A549 (cell line): Measurements from ENCODE around the gene LHFPL2.

Source experiments
- CEBPB ChIP-seq, 2 experiments: fragments of >200 bp in 1 of 2; sonication (Bioruptor Twin) in 1 of 2; formaldehyde crosslinking in 1 of 2; IDR thresholded peaks; 2 replicates each; pipeline ENCODE4 v1.6.1; 2012 to 2016
- HDAC2 ChIP-seq: fragments of 200-600 bp; sonication (generic); IDR thresholded peaks from 2 replicates; pipeline ENCODE4 v1.6.1; 2016
- POLR2A ChIP-seq: IDR thresholded peaks from 2 replicates; pipeline ENCODE4 v1.6.1; 2012; ENCODE audit warnings: mild to moderate bottlenecking, low read length
- ZFP36 ChIP-seq: fragments of 450-650 bp; IDR thresholded peaks from 2 replicates; pipeline ENCODE4 v1.6.1; 2014; ENCODE audit warnings: borderline replicate concordance; ENCODE audit not compliant: partially characterized antibody
- ZSCAN20 ChIP-seq: fragments of 250-450 bp; sonication (Bioruptor Pico); IDR thresholded peaks from 2 replicates; pipeline ENCODE4 v1.8.0; 2022; ENCODE audit warnings: mild to moderate bottlenecking, moderate library complexity
- TF ChIP-seq, protein P1 (sequence below): fragments of >200 bp; sonication (Bioruptor Twin); formaldehyde crosslinking; IDR thresholded peaks from 3 replicates; pipeline ENCODE4 v1.5.1; 2016
- TF ChIP-seq, protein P2 (sequence below): IDR thresholded peaks from 2 replicates; pipeline ENCODE4 v1.6.1; 2012; ENCODE audit warnings: low read depth, borderline replicate concordance
- TF ChIP-seq, protein P3 (sequence below): fragments of 200-600 bp; sonication (generic); IDR thresholded peaks from 2 replicates; pipeline ENCODE4 v1.6.1; 2016; ENCODE audit warnings: antibody characterized with exemption, mild to moderate bottlenecking, moderate library complexity
- TF ChIP-seq, protein P4 (sequence below): fragments of 250-450 bp; sonication (Bioruptor Pico); IDR thresholded peaks from 2 replicates; pipeline ENCODE4 v1.5.0; 2021; ENCODE audit warnings: mild to moderate bottlenecking, moderate library complexity, borderline replicate concordance

DNA sequence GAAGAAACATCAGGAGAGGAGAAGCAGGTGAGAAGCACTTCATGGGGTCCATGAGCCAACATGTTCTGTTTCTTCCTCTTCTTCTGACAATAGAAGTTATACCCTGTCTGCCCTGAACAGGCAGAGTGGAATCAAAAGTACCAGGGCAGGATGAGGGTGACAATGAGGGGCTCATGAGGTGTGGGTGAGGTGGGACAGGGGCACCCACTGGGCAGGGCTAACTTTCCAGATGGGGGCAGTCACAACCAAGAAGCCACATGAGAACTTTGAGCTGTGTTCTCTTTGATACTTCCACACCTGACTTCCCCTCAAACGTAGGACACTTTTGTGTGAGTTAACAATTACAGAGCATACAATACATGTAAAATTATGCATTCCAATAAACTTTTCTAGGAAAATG, 92.7 kb downstream of the LHFPL2 start:
- no peak for TF ChIP-seq HDAC2
- TF ChIP-seq ZSCAN20 (CRISPR knock-in tag): no peak
- TF ChIP-seq, protein P1, sequence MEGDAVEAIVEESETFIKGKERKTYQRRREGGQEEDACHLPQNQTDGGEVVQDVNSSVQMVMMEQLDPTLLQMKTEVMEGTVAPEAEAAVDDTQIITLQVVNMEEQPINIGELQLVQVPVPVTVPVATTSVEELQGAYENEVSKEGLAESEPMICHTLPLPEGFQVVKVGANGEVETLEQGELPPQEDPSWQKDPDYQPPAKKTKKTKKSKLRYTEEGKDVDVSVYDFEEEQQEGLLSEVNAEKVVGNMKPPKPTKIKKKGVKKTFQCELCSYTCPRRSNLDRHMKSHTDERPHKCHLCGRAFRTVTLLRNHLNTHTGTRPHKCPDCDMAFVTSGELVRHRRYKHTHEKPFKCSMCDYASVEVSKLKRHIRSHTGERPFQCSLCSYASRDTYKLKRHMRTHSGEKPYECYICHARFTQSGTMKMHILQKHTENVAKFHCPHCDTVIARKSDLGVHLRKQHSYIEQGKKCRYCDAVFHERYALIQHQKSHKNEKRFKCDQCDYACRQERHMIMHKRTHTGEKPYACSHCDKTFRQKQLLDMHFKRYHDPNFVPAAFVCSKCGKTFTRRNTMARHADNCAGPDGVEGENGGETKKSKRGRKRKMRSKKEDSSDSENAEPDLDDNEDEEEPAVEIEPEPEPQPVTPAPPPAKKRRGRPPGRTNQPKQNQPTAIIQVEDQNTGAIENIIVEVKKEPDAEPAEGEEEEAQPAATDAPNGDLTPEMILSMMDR: no peak
- TF ChIP-seq POLR2A: no peak
- TF ChIP-seq, protein P2, sequence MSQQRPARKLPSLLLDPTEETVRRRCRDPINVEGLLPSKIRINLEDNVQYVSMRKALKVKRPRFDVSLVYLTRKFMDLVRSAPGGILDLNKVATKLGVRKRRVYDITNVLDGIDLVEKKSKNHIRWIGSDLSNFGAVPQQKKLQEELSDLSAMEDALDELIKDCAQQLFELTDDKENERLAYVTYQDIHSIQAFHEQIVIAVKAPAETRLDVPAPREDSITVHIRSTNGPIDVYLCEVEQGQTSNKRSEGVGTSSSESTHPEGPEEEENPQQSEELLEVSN: no peak
- TF ChIP-seq ZFP36: no peak
- TF ChIP-seq, protein P3, sequence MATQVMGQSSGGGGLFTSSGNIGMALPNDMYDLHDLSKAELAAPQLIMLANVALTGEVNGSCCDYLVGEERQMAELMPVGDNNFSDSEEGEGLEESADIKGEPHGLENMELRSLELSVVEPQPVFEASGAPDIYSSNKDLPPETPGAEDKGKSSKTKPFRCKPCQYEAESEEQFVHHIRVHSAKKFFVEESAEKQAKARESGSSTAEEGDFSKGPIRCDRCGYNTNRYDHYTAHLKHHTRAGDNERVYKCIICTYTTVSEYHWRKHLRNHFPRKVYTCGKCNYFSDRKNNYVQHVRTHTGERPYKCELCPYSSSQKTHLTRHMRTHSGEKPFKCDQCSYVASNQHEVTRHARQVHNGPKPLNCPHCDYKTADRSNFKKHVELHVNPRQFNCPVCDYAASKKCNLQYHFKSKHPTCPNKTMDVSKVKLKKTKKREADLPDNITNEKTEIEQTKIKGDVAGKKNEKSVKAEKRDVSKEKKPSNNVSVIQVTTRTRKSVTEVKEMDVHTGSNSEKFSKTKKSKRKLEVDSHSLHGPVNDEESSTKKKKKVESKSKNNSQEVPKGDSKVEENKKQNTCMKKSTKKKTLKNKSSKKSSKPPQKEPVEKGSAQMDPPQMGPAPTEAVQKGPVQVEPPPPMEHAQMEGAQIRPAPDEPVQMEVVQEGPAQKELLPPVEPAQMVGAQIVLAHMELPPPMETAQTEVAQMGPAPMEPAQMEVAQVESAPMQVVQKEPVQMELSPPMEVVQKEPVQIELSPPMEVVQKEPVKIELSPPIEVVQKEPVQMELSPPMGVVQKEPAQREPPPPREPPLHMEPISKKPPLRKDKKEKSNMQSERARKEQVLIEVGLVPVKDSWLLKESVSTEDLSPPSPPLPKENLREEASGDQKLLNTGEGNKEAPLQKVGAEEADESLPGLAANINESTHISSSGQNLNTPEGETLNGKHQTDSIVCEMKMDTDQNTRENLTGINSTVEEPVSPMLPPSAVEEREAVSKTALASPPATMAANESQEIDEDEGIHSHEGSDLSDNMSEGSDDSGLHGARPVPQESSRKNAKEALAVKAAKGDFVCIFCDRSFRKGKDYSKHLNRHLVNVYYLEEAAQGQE: no peak
- no peak for TF ChIP-seq CEBPB (IDR thresholded peaks at IDR 0.05)
- TF ChIP-seq, protein P4, sequence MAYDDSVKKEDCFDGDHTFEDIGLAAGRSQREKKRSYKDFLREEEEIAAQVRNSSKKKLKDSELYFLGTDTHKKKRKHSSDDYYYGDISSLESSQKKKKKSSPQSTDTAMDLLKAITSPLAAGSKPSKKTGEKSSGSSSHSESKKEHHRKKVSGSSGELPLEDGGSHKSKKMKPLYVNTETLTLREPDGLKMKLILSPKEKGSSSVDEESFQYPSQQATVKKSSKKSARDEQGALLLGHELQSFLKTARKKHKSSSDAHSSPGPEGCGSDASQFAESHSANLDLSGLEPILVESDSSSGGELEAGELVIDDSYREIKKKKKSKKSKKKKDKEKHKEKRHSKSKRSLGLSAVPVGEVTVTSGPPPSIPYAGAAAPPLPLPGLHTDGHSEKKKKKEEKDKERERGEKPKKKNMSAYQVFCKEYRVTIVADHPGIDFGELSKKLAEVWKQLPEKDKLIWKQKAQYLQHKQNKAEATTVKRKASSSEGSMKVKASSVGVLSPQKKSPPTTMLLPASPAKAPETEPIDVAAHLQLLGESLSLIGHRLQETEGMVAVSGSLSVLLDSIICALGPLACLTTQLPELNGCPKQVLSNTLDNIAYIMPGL (CRISPR knock-in tag): no peak
